Occipital lobe (tissue), 3 donors: ENCODE measurements around the gene FOXR1. TPM values are rescaled to one million over a fixed set of nuclear protein-coding genes. Genes with fewer than 3 reads are reported as not detected.

Experiments
- DNase-seq: peaks from one replicate; lab custom pipeline; 2025; lab: John Stamatoyannopoulos, UW
- small RNA-seq: library from RNA; depleted of rRNA; stranded (forward); fragments of <200 nt; gene quantifications from one replicate; pipeline ENCODE3, GENCODE V24; 2014
- total RNA-seq: library from RNA; depleted of rRNA; stranded (reverse); fragments of >200 nt; gene quantifications from one replicate; pipeline ENCODE4 v1.2.3, GENCODE V29; 2014

FOXR1 gene
- total RNA-seq, 1 donor from 2014 or later = 0.31 TPM

DNA sequence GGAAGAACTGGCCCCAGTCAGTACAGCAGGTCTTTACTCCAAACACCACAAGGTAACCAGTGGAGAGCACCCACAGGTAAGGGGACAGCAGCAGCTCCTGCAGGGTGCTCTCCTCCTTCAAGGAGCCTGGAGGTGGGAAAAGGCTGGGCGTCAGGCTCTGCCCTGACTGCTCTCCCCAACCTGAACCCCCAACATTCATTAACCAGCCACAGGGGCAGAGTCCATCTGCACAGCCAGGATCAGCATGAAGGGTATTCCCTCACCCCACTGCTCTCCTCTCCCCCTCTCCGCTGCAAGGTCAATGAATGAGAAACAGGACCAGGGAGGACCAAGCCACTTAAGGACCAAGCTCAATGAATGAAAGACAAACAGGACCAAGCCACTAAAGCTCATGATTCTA is 55.4 kb downstream of the FOXR1 start:
- DNase-seq = no peak

DNA sequence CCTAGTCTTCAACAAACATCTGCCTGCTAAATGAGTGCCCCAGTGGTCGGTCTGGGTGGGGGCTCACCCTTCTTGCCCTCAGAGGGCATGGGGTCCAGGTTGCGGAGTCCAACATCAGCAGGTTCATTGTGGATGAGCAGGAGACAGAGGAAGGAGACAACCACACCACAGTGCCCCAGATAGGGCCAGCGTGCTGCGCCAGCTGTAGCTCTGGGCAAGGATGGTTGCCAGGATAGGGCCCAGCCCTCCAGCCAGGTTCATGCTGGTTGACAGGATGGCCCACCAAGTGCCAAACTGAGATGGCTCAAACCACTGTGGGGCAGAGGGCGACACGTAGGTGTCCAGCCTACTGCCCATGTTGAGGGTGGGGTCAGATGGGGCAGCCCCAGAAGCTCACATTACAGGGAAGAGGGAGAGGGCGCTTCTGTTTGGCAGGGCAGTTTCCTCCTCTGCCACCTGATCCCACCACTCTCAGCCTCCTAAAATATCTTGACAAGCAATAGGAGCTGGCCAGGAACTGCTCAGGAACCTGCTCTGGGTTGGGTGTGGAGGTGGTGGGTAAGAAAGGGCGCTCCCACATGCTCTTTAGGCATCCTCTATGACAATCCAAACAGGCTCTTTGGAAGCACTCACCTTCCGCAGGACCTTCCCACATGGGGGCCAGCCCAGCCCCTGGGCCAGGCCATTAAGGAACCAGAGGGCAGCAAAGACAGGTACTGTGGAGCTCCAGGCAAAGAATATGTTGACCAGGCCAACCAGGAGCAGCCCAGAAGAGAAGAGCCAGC is 56.2 kb downstream of the FOXR1 start:
- no peak for DNase-seq

GRCh38 chr11:119028346-119029068 is 56.9 kb downstream of the FOXR1 start:
- no peak for DNase-seq

DNA sequence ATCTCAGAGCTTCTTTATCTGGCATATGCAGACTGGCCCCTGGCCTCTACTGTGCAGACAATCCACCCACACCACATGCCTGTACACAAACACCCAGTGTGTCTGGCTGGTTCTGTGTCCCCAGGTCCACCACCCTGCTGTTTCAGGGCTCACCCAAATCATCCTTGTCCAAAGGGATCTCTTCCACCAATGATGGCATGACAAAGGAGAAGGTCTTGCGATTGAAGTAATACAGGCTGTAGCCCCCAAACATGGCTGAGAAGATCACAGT is 57.4 kb downstream of the FOXR1 start:
- DNase-seq = no peak

- DNase-seq = no peak
Measured at GRCh38 chr11:119029340-119030028, 57.9 kb downstream of the FOXR1 start.

GRCh38 chr11:119030029-119030328 is 58.4 kb downstream of the FOXR1 start:
- DNase-seq = no peak

DNA sequence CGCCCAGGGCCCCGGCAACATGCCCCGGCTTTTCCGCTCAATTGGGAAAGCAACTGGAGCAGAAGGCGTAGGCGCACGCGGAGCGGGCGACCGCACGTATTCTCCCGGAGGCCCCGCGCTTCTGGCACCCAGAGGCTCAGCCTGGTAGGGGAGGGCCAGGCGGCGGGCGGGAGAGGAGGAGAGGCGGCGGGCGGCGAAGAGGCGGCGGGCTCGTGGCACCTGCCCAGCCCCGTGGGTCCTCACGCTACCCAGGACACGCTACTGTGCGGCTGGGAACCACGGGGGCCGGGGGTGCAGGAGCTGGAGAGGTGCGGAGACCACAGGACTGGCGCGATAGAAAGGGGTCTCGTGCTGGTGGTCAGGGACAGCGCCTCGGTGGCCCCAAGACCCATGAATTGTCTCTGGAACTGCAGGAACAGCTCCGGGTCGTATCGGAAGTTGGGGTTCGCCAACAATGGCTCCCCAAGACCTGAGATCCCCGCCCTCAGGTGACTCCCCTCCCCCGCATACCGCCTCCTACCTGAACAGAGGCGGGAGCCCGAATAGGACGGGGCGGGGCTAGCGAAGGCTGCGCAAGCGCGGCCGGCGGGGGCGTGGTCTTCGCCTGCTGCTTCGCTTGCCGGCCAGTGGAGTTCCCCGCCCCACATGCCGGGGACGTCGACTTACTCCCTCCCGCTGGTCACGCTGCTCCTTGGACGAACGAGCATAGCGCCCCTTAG is 58.9 kb downstream of the FOXR1 start, which contains the start of gene SLC37A4:
TSS of gene SLC37A4 (minus strand) at position 549 of the 719 bp plus-strand sequence.
- peak; percentile 95 for DNase-seq

Small RNA genes lying within 50 kb of the gene (small RNA-seq; reads per million reads assigned to genes)
- gene AP003392.2 (not detected), gene RF00017 (not detected), gene RF00019 (not detected), gene RN7SL688P (not detected)

Other genes with a start within 250 kb of the FOXR1 start
- 283 TPM for gene DDX6, start 180.6 kb upstream of the FOXR1 start, total RNA-seq
- not detected for gene CXCR5, start 87.9 kb upstream of the FOXR1 start, total RNA-seq
- gene BCL9L, start 45.8 kb upstream of the FOXR1 start, total RNA-seq = 11.5 TPM
- not detected for gene UPK2, start 15.5 kb upstream of the FOXR1 start, total RNA-seq
- gene CENATAC, start 26.4 kb downstream of the FOXR1 start, total RNA-seq = 31.0 TPM
- gene RPS25, start 46.6 kb downstream of the FOXR1 start, total RNA-seq = 705 TPM
- 63.9 TPM for gene TRAPPC4, start 47.0 kb downstream of the FOXR1 start, total RNA-seq
- 9.5 TPM for gene SLC37A4, start 59.1 kb downstream of the FOXR1 start, total RNA-seq
- gene HYOU1, start 85.4 kb downstream of the FOXR1 start, total RNA-seq = 37.0 TPM
- 22.1 TPM for gene VPS11, start 96.1 kb downstream of the FOXR1 start, total RNA-seq
- 2.0 TPM for gene HMBS, start 113.1 kb downstream of the FOXR1 start, total RNA-seq
- gene DPAGT1, start 130.1 kb downstream of the FOXR1 start, total RNA-seq = 8.7 TPM
- gene C2CD2L, start 135.6 kb downstream of the FOXR1 start, total RNA-seq = 7.6 TPM
- gene HINFP, start 149.8 kb downstream of the FOXR1 start, total RNA-seq = 21.7 TPM
- 2.5 TPM for gene ABCG4, start 177.3 kb downstream of the FOXR1 start, total RNA-seq
- gene NLRX1, start 197.0 kb downstream of the FOXR1 start, total RNA-seq = 3.3 TPM
- gene NHERF4, start 213.7 kb downstream of the FOXR1 start, total RNA-seq = not detected
- gene CBL, start 234.6 kb downstream of the FOXR1 start, total RNA-seq = 12.0 TPM